GM21423 (cell line): ENCODE measurements around the gene COMP.
"Not testable (repeated sequence)": the region's sequence is repeated elsewhere in the genome, so short reads cannot be mapped to it uniquely, and the experiment has no call there.

Experiments used
- ATAC-seq: cut with Tn5 transposase; IDR thresholded peaks from one replicate; pipeline ENCODE4 v1.9.1; 2021; ENCODE audit warnings: mild to moderate bottlenecking, moderate library complexity; ENCODE audit not compliant: unreplicated experiment

COMP gene

GRCh38 chr19:18790566-18791314 is at the start of gene COMP:
COMP (minus strand) TSS chr19:18791305; CDS start chr19:18791269, 36 bp downstream.
- no peak for ATAC-seq

- ATAC-seq, result no peak
These were observed 49.5 kb upstream of the COMP start for GRCh38 chr19:18840288-18841267.

- no peak for ATAC-seq
These were observed 48.6 kb upstream of the COMP start for GRCh38 chr19:18839465-18840287.

- no peak for ATAC-seq
These were observed 43.5 kb upstream of the COMP start for GRCh38 chr19:18834644-18834984.

GRCh38 chr19:18833849-18834643 is 42.9 kb upstream of the COMP start:
- no peak for ATAC-seq

GRCh38 chr19:18833141-18833476 is 42.0 kb upstream of the COMP start:
- no peak for ATAC-seq

GRCh38 chr19:18832306-18833140 is 41.4 kb upstream of the COMP start:
- peak; percentile 27 for ATAC-seq

- ATAC-seq, result peak; percentile 63
These were observed 40.6 kb upstream of the COMP start, which contains the start of gene UPF1 for GRCh38 chr19:18831524-18832305. UPF1 (plus strand) TSS chr19:18831959; CDS start chr19:18832210, 251 bp downstream.

GRCh38 chr19:18830488-18830887 is 39.4 kb upstream of the COMP start:
- ATAC-seq, result no peak

- no peak for ATAC-seq
These were observed 37.7 kb upstream of the COMP start for GRCh38 chr19:18828786-18829185.

GRCh38 chr19:18817574-18817973 is 26.5 kb upstream of the COMP start:
- no peak for ATAC-seq

GRCh38 chr19:18816645-18817044 is 25.5 kb upstream of the COMP start:
- ATAC-seq, result not testable (repeated sequence)

- no peak for ATAC-seq
These were observed 24.6 kb upstream of the COMP start for GRCh38 chr19:18815673-18816072.

GRCh38 chr19:18814063-18814462 is 23.0 kb upstream of the COMP start:
- ATAC-seq, result no peak

GRCh38 chr19:18811638-18812037 is 20.5 kb upstream of the COMP start:
- not testable (repeated sequence) for ATAC-seq

- no peak for ATAC-seq
These were observed 18.2 kb upstream of the COMP start for GRCh38 chr19:18809149-18809868.

- ATAC-seq, result no peak
These were observed 16.8 kb upstream of the COMP start for GRCh38 chr19:18807861-18808331.

- ATAC-seq, result no peak
These were observed 13.5 kb upstream of the COMP start for GRCh38 chr19:18804643-18805042.
